ENCODE data around the gene ZNF296. TPM values are rescaled to one million over a fixed set of nuclear protein-coding genes. Genes with fewer than 3 reads are reported as not detected.

Gene ZNF296
- total RNA-seq, 1 experiment from 2014 or later = 13.8 TPM

GRCh38 chr19:45090034-45090433, 13.8 kb upstream of the ZNF296 start (continued):
- TF ChIP-seq STAT6 (CRISPR knock-in tag; conservative IDR thresholded peaks at IDR 0.05; ENCODE audit: low read depth) (no peak), GTF2I (CRISPR knock-in tag; conservative IDR thresholded peaks at IDR 0.05) (no peak), SMAD4 (CRISPR knock-in tag; IDR thresholded peaks at IDR 0.05) (no peak), HMGA2 (CRISPR knock-in tag; IDR thresholded peaks at IDR 0.05) (no peak), ETV6 (CRISPR knock-in tag; IDR thresholded peaks at IDR 0.05) (no peak), FOXP1 (CRISPR knock-in tag; IDR thresholded peaks at IDR 0.05; ENCODE audit: borderline replicate concordance) (no peak; the same call in 1 of the 2 replicates), PRDM15 (CRISPR knock-in tag; IDR thresholded peaks at IDR 0.05) (0 out of 2 replicates have a peak, but pooled peaks have one; percentile 28), GRHL2 (CRISPR knock-in tag; IDR thresholded peaks at IDR 0.05; ENCODE audit: insufficient replicate concordance, severe bottlenecking) (no peak), ZNF121 (CRISPR knock-in tag; IDR thresholded peaks at IDR 0.05) (no peak), CDX4 (CRISPR knock-in tag; IDR thresholded peaks at IDR 0.05; ENCODE audit: borderline replicate concordance) (no peak), ESRRA (CRISPR knock-in tag; IDR thresholded peaks at IDR 0.05; ENCODE audit: borderline replicate concordance) (no peak), ZNF416 (CRISPR knock-in tag; IDR thresholded peaks at IDR 0.05) (peak; percentile 99), RELA (CRISPR knock-in tag; IDR thresholded peaks at IDR 0.05; ENCODE audit: borderline replicate concordance) (no peak)
- TF ChIP-seq, protein P1, sequence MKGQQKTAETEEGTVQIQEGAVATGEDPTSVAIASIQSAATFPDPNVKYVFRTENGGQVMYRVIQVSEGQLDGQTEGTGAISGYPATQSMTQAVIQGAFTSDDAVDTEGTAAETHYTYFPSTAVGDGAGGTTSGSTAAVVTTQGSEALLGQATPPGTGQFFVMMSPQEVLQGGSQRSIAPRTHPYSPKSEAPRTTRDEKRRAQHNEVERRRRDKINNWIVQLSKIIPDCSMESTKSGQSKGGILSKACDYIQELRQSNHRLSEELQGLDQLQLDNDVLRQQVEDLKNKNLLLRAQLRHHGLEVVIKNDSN (CRISPR knock-in tag; IDR thresholded peaks at IDR 0.05) = no peak
- TF ChIP-seq, protein P2, sequence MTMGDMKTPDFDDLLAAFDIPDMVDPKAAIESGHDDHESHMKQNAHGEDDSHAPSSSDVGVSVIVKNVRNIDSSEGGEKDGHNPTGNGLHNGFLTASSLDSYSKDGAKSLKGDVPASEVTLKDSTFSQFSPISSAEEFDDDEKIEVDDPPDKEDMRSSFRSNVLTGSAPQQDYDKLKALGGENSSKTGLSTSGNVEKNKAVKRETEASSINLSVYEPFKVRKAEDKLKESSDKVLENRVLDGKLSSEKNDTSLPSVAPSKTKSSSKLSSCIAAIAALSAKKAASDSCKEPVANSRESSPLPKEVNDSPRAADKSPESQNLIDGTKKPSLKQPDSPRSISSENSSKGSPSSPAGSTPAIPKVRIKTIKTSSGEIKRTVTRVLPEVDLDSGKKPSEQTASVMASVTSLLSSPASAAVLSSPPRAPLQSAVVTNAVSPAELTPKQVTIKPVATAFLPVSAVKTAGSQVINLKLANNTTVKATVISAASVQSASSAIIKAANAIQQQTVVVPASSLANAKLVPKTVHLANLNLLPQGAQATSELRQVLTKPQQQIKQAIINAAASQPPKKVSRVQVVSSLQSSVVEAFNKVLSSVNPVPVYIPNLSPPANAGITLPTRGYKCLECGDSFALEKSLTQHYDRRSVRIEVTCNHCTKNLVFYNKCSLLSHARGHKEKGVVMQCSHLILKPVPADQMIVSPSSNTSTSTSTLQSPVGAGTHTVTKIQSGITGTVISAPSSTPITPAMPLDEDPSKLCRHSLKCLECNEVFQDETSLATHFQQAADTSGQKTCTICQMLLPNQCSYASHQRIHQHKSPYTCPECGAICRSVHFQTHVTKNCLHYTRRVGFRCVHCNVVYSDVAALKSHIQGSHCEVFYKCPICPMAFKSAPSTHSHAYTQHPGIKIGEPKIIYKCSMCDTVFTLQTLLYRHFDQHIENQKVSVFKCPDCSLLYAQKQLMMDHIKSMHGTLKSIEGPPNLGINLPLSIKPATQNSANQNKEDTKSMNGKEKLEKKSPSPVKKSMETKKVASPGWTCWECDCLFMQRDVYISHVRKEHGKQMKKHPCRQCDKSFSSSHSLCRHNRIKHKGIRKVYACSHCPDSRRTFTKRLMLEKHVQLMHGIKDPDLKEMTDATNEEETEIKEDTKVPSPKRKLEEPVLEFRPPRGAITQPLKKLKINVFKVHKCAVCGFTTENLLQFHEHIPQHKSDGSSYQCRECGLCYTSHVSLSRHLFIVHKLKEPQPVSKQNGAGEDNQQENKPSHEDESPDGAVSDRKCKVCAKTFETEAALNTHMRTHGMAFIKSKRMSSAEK (CRISPR knock-in tag; IDR thresholded peaks at IDR 0.05; ENCODE audit: borderline replicate concordance) = no peak
